ENCODE results near the gene ITPR2. TPM values are rescaled to one million over a fixed set of nuclear protein-coding genes. Genes with fewer than 3 reads are reported as not detected.

ITPR2 gene
- total and polyA plus RNA-seq, 2 of the 8 experiments (the other 6 are each of a cell fraction or from before 2014, with no cell fraction given) = 4.1 to 48.3 TPM

DNA sequence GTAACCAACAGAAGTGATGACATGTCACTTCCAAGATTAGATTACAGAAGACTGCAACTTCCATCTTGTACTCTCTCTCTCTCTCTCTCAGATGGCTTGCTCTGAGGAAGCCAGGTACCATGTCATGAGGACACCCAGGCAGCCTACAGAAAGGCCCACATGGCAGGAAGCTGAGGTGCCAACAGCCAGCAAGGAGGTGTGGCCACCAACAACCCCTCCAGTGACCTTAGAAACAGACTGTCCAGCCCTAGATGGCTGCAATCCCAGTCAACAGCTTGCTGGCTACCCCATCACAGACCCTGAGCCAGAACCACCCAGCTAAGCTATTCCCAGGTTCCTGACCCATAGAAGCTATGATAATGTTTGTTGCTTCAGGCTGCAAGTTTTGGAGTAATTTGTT is 178.4 kb downstream of the ITPR2 start:
- Histone ChIP-seq H3K27me3 (replicated peaks in 1 of 4; ENCODE audit: control insufficient read depth in 3 of 4, extremely low read depth in 1 of 4, insufficient read depth in 3 of 4, low read length in 3 of 4) (no peaks in the 10 kb centered on the region), H3K4me3 (ENCODE audit: extremely low read depth in 1 of 4, insufficient read depth in 2 of 4, low read depth in 3 of 4, low read length in 4 of 4) (no peak overlapping the region), H3K56ac (replicated peaks; ENCODE audit: insufficient read length, low read depth, low read length) (no peak overlapping the region), H3K23me2 (ENCODE audit: low read depth, low read length) (no peaks in the 10 kb centered on the region), H2BK5ac (ENCODE audit: low read depth, low read length) (no peak overlapping the region), H3K4ac (replicated peaks; ENCODE audit: insufficient read length, low read depth, low read length) (no peak overlapping the region), H2BK120ac (replicated peaks; ENCODE audit: low read depth, low read length) (no peak overlapping the region), H2BK20ac (ENCODE audit: low read length) (no peak overlapping the region), H3K23ac (ENCODE audit: insufficient read length) (no peak overlapping the region), H4K5ac (ENCODE audit: insufficient read length, low read depth, low read length) (no peak overlapping the region), H4K91ac (replicated peaks; ENCODE audit: insufficient read length, low read length) (no peak overlapping the region), H3K79me1 (ENCODE audit: low read depth, low read length) (no peaks in the 10 kb centered on the region), H3K9me3 (ENCODE audit: insufficient read depth in 2 of 2, low read depth in 1 of 2, low read length in 1 of 2) (no peaks in the 10 kb centered on the region), H3K9ac (replicated peaks in 1 of 4; ENCODE audit: extremely low read depth in 1 of 4, low read depth in 3 of 4, low read length in 3 of 4) (no peak overlapping the region), H3K36me3 (ENCODE audit: control insufficient read depth in 2 of 4, insufficient read depth in 4 of 4, low read length in 3 of 4) (peaks cover 0 to 28% (median 8%) of the 10 kb centered on the region in 4 experiments; a peak in 5 of 8 replicates), H2AFZ (ENCODE audit: low read length) (no peak overlapping the region), H4K20me1 (replicated peaks in 1 of 2; ENCODE audit: control insufficient read depth in 1 of 2, insufficient read depth in 2 of 2, low read length in 2 of 2) (no peaks in the 10 kb centered on the region), H3K27ac (ENCODE audit: low read depth, low read length) (no peak overlapping the region), H3K79me2 (ENCODE audit: control insufficient read depth in 1 of 2, insufficient read depth in 2 of 2, low read length in 2 of 2) (no peaks in the 10 kb centered on the region), H3K18ac (ENCODE audit: extremely low read depth, low read length) (no peak overlapping the region), H4K8ac (ENCODE audit: extremely low read depth, insufficient read depth, low read length) (no peak overlapping the region), H3K4me2 (ENCODE audit: insufficient read depth in 1 of 2, low read depth in 2 of 2, low read length in 2 of 2) (no peak overlapping the region), H2AK5ac (ENCODE audit: low read depth, low read length) (no peak overlapping the region), H3K14ac (ENCODE audit: insufficient read length) (no peak overlapping the region), H2BK12ac (ENCODE audit: low read depth, low read length) (no peak overlapping the region), H2BK15ac (ENCODE audit: low read length) (no peak overlapping the region), H3K4me1 (replicated peaks in 1 of 4; ENCODE audit: control insufficient read depth in 3 of 4, insufficient read depth in 4 of 4, low read length in 3 of 4) (peaks cover 0 to 1% (median 0%) of the 10 kb centered on the region in 4 experiments; a peak in 1 of 7 replicates)
- DNase-seq (ENCODE audit: low read depth in 1 of 2, low spot score in 2 of 2) (no peak), FAIRE-seq (no peak)
- ChIA-PET CTCF (ENCODE audit: partially characterized antibody) (interaction anchor here (0.6 kb wide), 1 partner anchor 12 kb away, joined by 3 read pairs; no protein-coding TSS in a partner anchor), POLR2A (ENCODE audit: partially characterized antibody) (no interaction called here)
- TF ChIP-seq JUN (IDR thresholded peaks at IDR 0.05; ENCODE audit: low read depth, low read length) (no peak), BCL11A (IDR thresholded peaks at IDR 0.05; ENCODE audit: low read depth in 2 of 2, low read length in 2 of 2) (no peak), BRCA1 (IDR thresholded peaks at IDR 0.05; ENCODE audit: low read depth, low read length) (no peak), EP300 (IDR thresholded peaks at IDR 0.05; ENCODE audit: borderline replicate concordance in 1 of 2, low read depth in 2 of 2, low read length in 2 of 2) (no peak), CBX5 (IDR thresholded peaks at IDR 0.05; ENCODE audit: low read depth, low read length) (no peak)
